ENCODE measurements around the gene HABP2. TPM values are rescaled to one million over a fixed set of nuclear protein-coding genes. Genes with fewer than 3 reads are reported as not detected.
A peak's percentile ranks its signal among the peaks of the same experiment; 100 is the strongest.

HABP2 gene
- total RNA-seq, 1 donor from 2014 or later = 0.11 TPM

DNA sequence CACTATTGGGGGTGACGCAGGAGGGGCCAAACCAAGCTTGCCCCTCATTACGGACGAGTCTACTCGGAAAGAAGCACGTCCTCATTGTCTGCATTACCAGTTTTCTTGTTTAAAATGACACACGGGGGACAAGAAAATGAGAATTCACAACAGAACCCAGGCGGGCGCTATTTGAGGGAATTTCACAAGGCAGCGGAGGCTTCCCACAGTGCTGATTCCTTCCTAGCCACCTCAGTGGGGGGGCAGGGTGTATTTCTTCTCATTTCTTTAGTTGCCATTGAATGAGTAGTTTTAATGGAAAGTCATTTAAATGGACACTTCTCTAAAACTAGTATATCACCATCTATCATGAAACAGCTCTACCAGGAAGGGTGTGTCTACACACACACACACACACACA, 68.1 kb downstream of the HABP2 start:
- Mint-ChIP-seq H3K36me3 (ENCODE audit: unreplicated experiment) (no peaks in the 10 kb centered on the region), H3K4me3 (ENCODE audit: unreplicated experiment) (no peak overlapping the region), H3K4me1 (ENCODE audit: unreplicated experiment) (no peaks in the 10 kb centered on the region), H3K9me3 (ENCODE audit: unreplicated experiment) (no peaks in the 10 kb centered on the region), H3K27me3 (ENCODE audit: unreplicated experiment) (peaks cover 64% of the 10 kb centered on the region), H3K27ac (ENCODE audit: unreplicated experiment) (no peak overlapping the region)
- TF ChIP-seq CTCF (IDR thresholded peaks at IDR 0.05) = no peak
- DNase-seq (ENCODE audit: extremely low spot score, unreplicated experiment) = no peak

DNA sequence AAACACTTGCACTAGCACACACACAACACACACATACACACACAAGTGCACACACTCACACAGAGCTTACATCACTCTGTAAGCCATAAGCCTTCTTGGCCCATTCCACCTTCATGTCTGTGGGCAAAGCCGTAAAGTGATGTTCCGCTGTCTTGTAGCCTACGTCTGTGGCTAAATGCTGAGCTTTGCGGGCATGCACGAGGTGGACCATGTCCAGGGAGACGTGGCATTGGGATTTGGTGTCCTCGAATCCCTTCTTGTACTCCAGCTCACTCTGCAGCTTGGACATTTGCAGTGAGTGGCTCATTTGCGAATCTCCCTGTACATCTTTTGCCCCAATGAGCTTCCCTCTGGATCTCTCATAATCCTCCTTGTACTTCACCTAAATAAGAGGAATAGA, 68.9 kb downstream of the HABP2 start:
- Mint-ChIP-seq H3K4me1 (ENCODE audit: unreplicated experiment) (peaks cover 4% of the 10 kb centered on the region), H3K27ac (ENCODE audit: unreplicated experiment) (no peak overlapping the region), H3K4me3 (ENCODE audit: unreplicated experiment) (no peak overlapping the region), H3K36me3 (ENCODE audit: unreplicated experiment) (no peaks in the 10 kb centered on the region), H3K27me3 (ENCODE audit: unreplicated experiment) (peaks cover 56% of the 10 kb centered on the region), H3K9me3 (ENCODE audit: unreplicated experiment) (no peaks in the 10 kb centered on the region)
- no peak for TF ChIP-seq CTCF (IDR thresholded peaks at IDR 0.05)
- DNase-seq (ENCODE audit: extremely low spot score, unreplicated experiment) = no peak

DNA sequence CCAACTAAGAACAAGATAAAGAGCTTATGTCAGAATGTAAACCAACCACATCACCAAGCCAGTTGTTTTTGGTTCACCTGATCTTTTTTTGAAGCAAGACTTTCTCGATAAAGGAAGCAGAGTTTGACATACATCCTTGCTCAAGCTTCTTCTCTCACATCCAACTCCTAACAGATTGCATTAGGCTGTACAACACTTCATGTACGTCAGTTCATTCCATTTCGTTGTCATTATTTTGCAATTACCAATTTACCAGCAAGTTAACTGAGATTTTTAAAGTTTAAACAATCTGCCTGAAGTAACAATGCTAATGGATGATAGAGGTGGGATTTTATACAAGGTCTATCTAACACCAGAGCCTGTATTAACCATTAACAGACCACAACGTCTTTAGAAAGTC, 70.0 kb downstream of the HABP2 start:
- Mint-ChIP-seq H3K4me3 (ENCODE audit: unreplicated experiment) (no peak overlapping the region), H3K27ac (ENCODE audit: unreplicated experiment) (no peak overlapping the region), H3K27me3 (ENCODE audit: unreplicated experiment) (peaks cover 46% of the 10 kb centered on the region), H3K36me3 (ENCODE audit: unreplicated experiment) (no peaks in the 10 kb centered on the region), H3K9me3 (ENCODE audit: unreplicated experiment) (no peaks in the 10 kb centered on the region), H3K4me1 (ENCODE audit: unreplicated experiment) (peaks cover 12% of the 10 kb centered on the region)
- TF ChIP-seq CTCF (IDR thresholded peaks at IDR 0.05) = no peak
- DNase-seq (ENCODE audit: extremely low spot score, unreplicated experiment) = no peak

- H3K4me1 Mint-ChIP-seq (ENCODE audit: unreplicated experiment) = peaks cover 12% of the 10 kb centered on the region
- no peak overlapping the region for H3K4me3 Mint-ChIP-seq (ENCODE audit: unreplicated experiment)
- H3K9me3 Mint-ChIP-seq (ENCODE audit: unreplicated experiment) = no peaks in the 10 kb centered on the region
- H3K27me3 Mint-ChIP-seq (ENCODE audit: unreplicated experiment) = peaks cover 27% of the 10 kb centered on the region
- H3K27ac Mint-ChIP-seq (ENCODE audit: unreplicated experiment) = no peak overlapping the region
- DNase-seq (ENCODE audit: extremely low spot score, unreplicated experiment) = no peak
- no peak for TF ChIP-seq CTCF (IDR thresholded peaks at IDR 0.05)
- no peaks in the 10 kb centered on the region for H3K36me3 Mint-ChIP-seq (ENCODE audit: unreplicated experiment)
These were observed 72.8 kb downstream of the HABP2 start for GRCh38 chr10:113625461-113626186.

GRCh38 chr10:113626809-113627355, 74.0 kb downstream of the HABP2 start:
- Mint-ChIP-seq H3K4me3 (ENCODE audit: unreplicated experiment) (no peak overlapping the region), H3K9me3 (ENCODE audit: unreplicated experiment) (no peaks in the 10 kb centered on the region), H3K4me1 (ENCODE audit: unreplicated experiment) (peaks cover 17% of the 10 kb centered on the region), H3K27me3 (ENCODE audit: unreplicated experiment) (peaks cover 27% of the 10 kb centered on the region), H3K36me3 (ENCODE audit: unreplicated experiment) (no peaks in the 10 kb centered on the region), H3K27ac (ENCODE audit: unreplicated experiment) (peak overlapping the region; percentile 32)
- no peak for DNase-seq (ENCODE audit: extremely low spot score, unreplicated experiment)
- TF ChIP-seq CTCF (IDR thresholded peaks at IDR 0.05) = no peak
